Measurements from ENCODE around the gene MFSD11.
"Not testable (repeated sequence)": the region's sequence is repeated elsewhere in the genome, so short reads cannot be mapped to it uniquely, and the experiment has no call there.

MFSD11 gene

GRCh38 chr17:76707985-76708807, 29.7 kb upstream of the MFSD11 start:
- H3K4me3 ChIP-seq (ENCODE audit: low read depth, low read length) = no peak overlapping the region

- H3K4me3 ChIP-seq (ENCODE audit: low read depth, low read length) = no peak overlapping the region
Observed at GRCh38 chr17:76709077-76709950, 28.6 kb upstream of the MFSD11 start.

GRCh38 chr17:76709951-76710862, 27.7 kb upstream of the MFSD11 start:
- H3K4me3 ChIP-seq (ENCODE audit: low read depth, low read length) = peak overlapping the region; percentile 34

GRCh38 chr17:76710863-76711611, 26.9 kb upstream of the MFSD11 start, which contains the start of gene MXRA7:
Gene MXRA7, minus strand, starts transcription at chr17:76710965. Its CDS starts 19 bp downstream, at chr17:76710946.
- peak within 1 kb of the TSS; percentile 34 for H3K4me3 ChIP-seq (ENCODE audit: low read depth, low read length)

- H3K4me3 ChIP-seq (ENCODE audit: low read depth, low read length) = not testable (repeated sequence)
Observed at GRCh38 chr17:76712321-76712720, 25.6 kb upstream of the MFSD11 start.

- H3K4me3 ChIP-seq (ENCODE audit: low read depth, low read length) = no peak overlapping the region
Observed at GRCh38 chr17:76713765-76714164, 24.2 kb upstream of the MFSD11 start.

GRCh38 chr17:76714336-76714735, 23.6 kb upstream of the MFSD11 start:
- no peak overlapping the region for H3K4me3 ChIP-seq (ENCODE audit: low read depth, low read length)

GRCh38 chr17:76714822-76715495, 23.0 kb upstream of the MFSD11 start:
- H3K4me3 ChIP-seq (ENCODE audit: low read depth, low read length) = no peak overlapping the region

GRCh38 chr17:76715496-76715830, 22.5 kb upstream of the MFSD11 start:
- no peak overlapping the region for H3K4me3 ChIP-seq (ENCODE audit: low read depth, low read length)

- H3K4me3 ChIP-seq (ENCODE audit: low read depth, low read length) = no peak overlapping the region
Observed at GRCh38 chr17:76716146-76716838, 21.6 kb upstream of the MFSD11 start.

- H3K4me3 ChIP-seq (ENCODE audit: low read depth, low read length) = no peak overlapping the region
Observed at GRCh38 chr17:76716839-76717215, 21.1 kb upstream of the MFSD11 start.

GRCh38 chr17:76718516-76718915, 19.4 kb upstream of the MFSD11 start:
- no peak overlapping the region for H3K4me3 ChIP-seq (ENCODE audit: low read depth, low read length)

GRCh38 chr17:76720211-76720610, 17.7 kb upstream of the MFSD11 start:
- no peak overlapping the region for H3K4me3 ChIP-seq (ENCODE audit: low read depth, low read length)

GRCh38 chr17:76720941-76721340, 17.0 kb upstream of the MFSD11 start:
- H3K4me3 ChIP-seq (ENCODE audit: low read depth, low read length) = no peak overlapping the region

- H3K4me3 ChIP-seq (ENCODE audit: low read depth, low read length) = no peak overlapping the region
Observed at GRCh38 chr17:76721463-76721862, 16.5 kb upstream of the MFSD11 start.

GRCh38 chr17:76722279-76722678, 15.6 kb upstream of the MFSD11 start:
- H3K4me3 ChIP-seq (ENCODE audit: low read depth, low read length) = no peak overlapping the region

- H3K4me3 ChIP-seq (ENCODE audit: low read depth, low read length) = not testable (repeated sequence)
Observed at GRCh38 chr17:76722977-76723376, 14.9 kb upstream of the MFSD11 start.

GRCh38 chr17:76723812-76724211, 14.1 kb upstream of the MFSD11 start:
- H3K4me3 ChIP-seq (ENCODE audit: low read depth, low read length) = no peak overlapping the region

- peak overlapping the region; percentile 78 for H3K4me3 ChIP-seq (ENCODE audit: low read depth, low read length)
Observed at GRCh38 chr17:76725580-76726230, 12.2 kb upstream of the MFSD11 start.
